MCF 10A (cell line): ENCODE measurements around the gene STIM1. TPM values are rescaled to one million over a fixed set of nuclear protein-coding genes. Genes with fewer than 3 reads are reported as not detected.
A peak's percentile ranks its signal among the peaks of the same experiment; 100 is the strongest.

Source experiments
- BruUV-seq: library from RNA; stranded (reverse); fragments of 400-500 nt; replicated peaks from 2 replicates; lab custom pipeline; 2021; lab: Mats Ljungman, UMichigan
- CTCF ChIA-PET: fragments of 300-600 bp; sonication (Branson Sonifier 250); formaldehyde crosslinking; extraction: SDS; loops from one replicate; lab custom pipeline; 2021; ENCODE audit warnings: antibody characterized with exemption, inconsistent platforms; lab: Yijun Ruan, JAX
- POLR2A ChIA-PET: fragments of 300-600, 350-650 bp; sonication (Branson Sonifier 250); formaldehyde crosslinking; extraction: SDS; loops from one replicate; lab custom pipeline; 2020; ENCODE audit warnings: antibody characterized with exemption, inconsistent platforms; lab: Yijun Ruan, JAX
- DNase-seq: peaks from one replicate; pipeline ENCODE4 v3.0.0-alpha.2; 2018; ENCODE audit not compliant: unreplicated experiment
- H3K27ac Mint-ChIP-seq: one replicate; pipeline ENCODE4 v1.8.0; 2022; ENCODE audit warnings: mild to moderate bottlenecking, low read depth, mixed read lengths; ENCODE audit not compliant: unreplicated experiment
- H3K27me3 Mint-ChIP-seq: one replicate; pipeline ENCODE4 v1.8.0; 2022; ENCODE audit warnings: mixed read lengths; ENCODE audit not compliant: insufficient read depth, unreplicated experiment
- H3K36me3 Mint-ChIP-seq: one replicate; pipeline ENCODE4 v1.8.0; 2022; ENCODE audit warnings: mild to moderate bottlenecking, moderate library complexity, mixed read lengths; ENCODE audit not compliant: insufficient read depth, unreplicated experiment
- H3K4me1 Mint-ChIP-seq: one replicate; pipeline ENCODE4 v1.8.0; 2022; ENCODE audit warnings: mixed read lengths; ENCODE audit not compliant: insufficient read depth, unreplicated experiment
- H3K4me3 Mint-ChIP-seq: one replicate; pipeline ENCODE4 v1.8.0; 2022; ENCODE audit warnings: mild to moderate bottlenecking, moderate library complexity, mixed read lengths; ENCODE audit not compliant: unreplicated experiment
- H3K9me3 Mint-ChIP-seq: one replicate; pipeline ENCODE4 v1.8.0; 2022; ENCODE audit warnings: mixed read lengths; ENCODE audit not compliant: unreplicated experiment
- CTCF ChIP-seq: fragments of 200-600 bp; IDR thresholded peaks from one replicate; pipeline ENCODE4 v1.8.0; 2022; ENCODE audit warnings: antibody characterized with exemption, mild to moderate bottlenecking; ENCODE audit not compliant: unreplicated experiment
- intact Hi-C: fragments of 100-400 bp; cut with micrococcal nuclease; formaldehyde crosslinking; loops from 2 replicates; pipeline ENCODE4 v1.14.1; 2022
- total RNA-seq: library from RNA; stranded (reverse); gene quantifications from 2 replicates; pipeline ENCODE4 v1.2.3, GENCODE V29; 2022

STIM1 gene
- total RNA-seq, 1 experiment from 2014 or later, result 41.2 TPM

GRCh38 chr11:4071325-4071724 lies 215.9 kb downstream of the STIM1 start:
- no peak overlapping the region for H3K27ac Mint-ChIP-seq
- no peaks in the 10 kb centered on the region for H3K9me3 Mint-ChIP-seq
- peaks cover 5% of the 10 kb centered on the region for H3K36me3 Mint-ChIP-seq
- no peak for DNase-seq
- no TSS peak for BruUV-seq
- ChIA-PET POLR2A (interaction anchor here (1.0 to 4.0 kb wide), 3 partner anchors 216 to 224 kb away, joined by 3 to 57 read pairs (median 44); partner anchors contain the start of gene STIM1), CTCF (interaction anchor here (0.6 to 15.6 kb wide), 22 partner anchors 7 to 273 kb away, joined by 3 to 1105 read pairs (median 17); partner anchors contain the start of genes PGAP2, RHOG and STIM1)
- intact Hi-C loops, result no loop called here
- no peaks in the 10 kb centered on the region for H3K27me3 Mint-ChIP-seq
- H3K4me1 Mint-ChIP-seq, result no peaks in the 10 kb centered on the region
- TF ChIP-seq CTCF, result no peak
- H3K4me3 Mint-ChIP-seq, result no peak overlapping the region

- BruUV-seq, result no TSS peak
- H3K27ac Mint-ChIP-seq, result no peak overlapping the region
- peaks cover 5% of the 10 kb centered on the region for H3K36me3 Mint-ChIP-seq
- no peak for DNase-seq
- H3K27me3 Mint-ChIP-seq, result no peaks in the 10 kb centered on the region
- intact Hi-C loops, result loop anchor here (1.0 kb wide), 2 partner anchors 217 to 223 kb away; partner anchors contain the start of gene STIM1
- CTCF ChIA-PET, result interaction anchor here (0.6 to 15.6 kb wide), 43 partner anchors 8 to 289 kb away, joined by 3 to 1105 read pairs (median 7); partner anchors contain the start of genes PGAP2, RHOG and STIM1
- no peaks in the 10 kb centered on the region for H3K9me3 Mint-ChIP-seq
- TF ChIP-seq CTCF, result no peak
- no peak overlapping the region for H3K4me3 Mint-ChIP-seq
- H3K4me1 Mint-ChIP-seq, result peaks cover 4% of the 10 kb centered on the region
- POLR2A ChIA-PET, result interaction anchor here (0.7 to 4.0 kb wide), 7 partner anchors 193 to 1472 kb away, joined by 3 to 57 read pairs (median 5); partner anchors contain the start of genes RHOG and STIM1
These were observed 216.4 kb downstream of the STIM1 start for GRCh38 chr11:4071914-4072313.

GRCh38 chr11:4072668-4073285 lies 217.3 kb downstream of the STIM1 start:
- Mint-ChIP-seq H3K27me3 (no peaks in the 10 kb centered on the region), H3K9me3 (no peaks in the 10 kb centered on the region), H3K27ac (no peak overlapping the region), H3K36me3 (peaks cover 5% of the 10 kb centered on the region), H3K4me3 (no peak overlapping the region), H3K4me1 (peaks cover 10% of the 10 kb centered on the region)
- BruUV-seq, result no TSS peak
- POLR2A ChIA-PET, result interaction anchor here (0.6 to 4.0 kb wide), 10 partner anchors 14 to 1471 kb away, joined by 3 to 57 read pairs (median 4); partner anchors contain the start of genes PGAP2, RHOG and STIM1
- DNase-seq, result peak; percentile 81
- intact Hi-C loops, result loop anchor here (1.0 kb wide), 2 partner anchors 217 to 223 kb away; partner anchors contain the start of gene STIM1
- peak; percentile 73 for TF ChIP-seq CTCF
- CTCF ChIA-PET, result interaction anchor here (0.6 to 15.6 kb wide), 67 partner anchors 9 to 611 kb away, joined by 3 to 1105 read pairs (median 5); partner anchors contain the start of genes PGAP2, RHOG and STIM1

- Mint-ChIP-seq H3K27ac (no peak overlapping the region), H3K27me3 (no peaks in the 10 kb centered on the region), H3K4me3 (no peak overlapping the region), H3K4me1 (peaks cover 11% of the 10 kb centered on the region), H3K36me3 (peaks cover 5% of the 10 kb centered on the region), H3K9me3 (no peaks in the 10 kb centered on the region)
- POLR2A ChIA-PET, result interaction anchor here (1.2 to 4.0 kb wide), 4 partner anchors 219 to 233 kb away, joined by 6 to 57 read pairs (median 28); partner anchors contain the start of genes RHOG and STIM1
- intact Hi-C loops, result no loop called here
- CTCF ChIA-PET, result interaction anchor here (0.6 to 15.6 kb wide), 17 partner anchors 9 to 538 kb away, joined by 3 to 1105 read pairs (median 19); partner anchors contain the start of genes RHOG and STIM1
- DNase-seq, result no peak
- no peak for TF ChIP-seq CTCF
- BruUV-seq, result no TSS peak
These were observed 218.8 kb downstream of the STIM1 start for GRCh38 chr11:4074266-4074665.
